Tibial nerve (tissue), 4 donors: Measurements from ENCODE around the gene CFAP69.

Experiments used
- EP300 ChIP-seq, 2 donors: sonication (generic); formaldehyde crosslinking; IDR thresholded peaks; one replicate each; pipeline ENCODE4 v1.6.1; 2017; ENCODE audit warnings: antibody characterized with exemption in 2 of 2, mild to moderate bottlenecking in 1 of 2
- POLR2A ChIP-seq, 2 donors: fragments of 450-650 bp; IDR thresholded peaks; one replicate each; pipeline ENCODE4 v1.6.1; 2017; ENCODE audit warnings: antibody characterized with exemption in 2 of 2, mild to moderate bottlenecking in 2 of 2, moderate library complexity in 2 of 2
- TF ChIP-seq, protein P1 (sequence below), 5 experiments: fragments of 200-600 bp in 3 of 5; fragments of 450-650 bp in 2 of 5; sonication (generic) in 3 of 5; IDR thresholded peaks; one replicate each; pipeline ENCODE4 v1.5.1; 2016 to 2019; ENCODE audit warnings: antibody characterized with exemption in 5 of 5, mild to moderate bottlenecking in 3 of 5, moderate library complexity in 2 of 5

DNA sequence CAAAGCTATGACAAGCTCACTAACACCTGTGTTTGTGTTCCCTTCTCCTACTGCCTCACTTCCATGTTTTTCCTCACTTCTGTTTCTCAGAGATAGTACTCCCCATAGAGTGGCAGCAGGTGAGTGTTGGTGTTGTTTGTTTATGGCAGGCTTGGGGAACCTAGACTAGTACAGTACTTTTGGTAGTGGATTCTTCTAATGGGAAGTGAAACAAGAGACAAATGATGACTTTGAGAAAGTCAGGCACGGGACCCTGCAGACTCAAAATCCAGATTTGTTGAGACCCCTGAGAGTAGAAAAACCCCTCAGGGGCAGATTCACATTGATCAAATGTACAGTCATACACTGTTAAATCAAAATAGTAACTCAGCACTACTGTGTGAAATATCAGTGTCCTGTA lies 6.4 kb upstream of the CFAP69 start:
- TF ChIP-seq, protein P1, sequence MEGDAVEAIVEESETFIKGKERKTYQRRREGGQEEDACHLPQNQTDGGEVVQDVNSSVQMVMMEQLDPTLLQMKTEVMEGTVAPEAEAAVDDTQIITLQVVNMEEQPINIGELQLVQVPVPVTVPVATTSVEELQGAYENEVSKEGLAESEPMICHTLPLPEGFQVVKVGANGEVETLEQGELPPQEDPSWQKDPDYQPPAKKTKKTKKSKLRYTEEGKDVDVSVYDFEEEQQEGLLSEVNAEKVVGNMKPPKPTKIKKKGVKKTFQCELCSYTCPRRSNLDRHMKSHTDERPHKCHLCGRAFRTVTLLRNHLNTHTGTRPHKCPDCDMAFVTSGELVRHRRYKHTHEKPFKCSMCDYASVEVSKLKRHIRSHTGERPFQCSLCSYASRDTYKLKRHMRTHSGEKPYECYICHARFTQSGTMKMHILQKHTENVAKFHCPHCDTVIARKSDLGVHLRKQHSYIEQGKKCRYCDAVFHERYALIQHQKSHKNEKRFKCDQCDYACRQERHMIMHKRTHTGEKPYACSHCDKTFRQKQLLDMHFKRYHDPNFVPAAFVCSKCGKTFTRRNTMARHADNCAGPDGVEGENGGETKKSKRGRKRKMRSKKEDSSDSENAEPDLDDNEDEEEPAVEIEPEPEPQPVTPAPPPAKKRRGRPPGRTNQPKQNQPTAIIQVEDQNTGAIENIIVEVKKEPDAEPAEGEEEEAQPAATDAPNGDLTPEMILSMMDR (IDR thresholded peaks at IDR 0.05) = no peak
- TF ChIP-seq POLR2A (IDR thresholded peaks at IDR 0.05) (no peak), EP300 (IDR thresholded peaks at IDR 0.05) (no peak)
